Fibroblast of skin of left biceps (primary cell): ENCODE results near the gene BICDL1.
"Not testable (repeated sequence)": the region's sequence is repeated elsewhere in the genome, so short reads cannot be mapped to it uniquely, and the experiment has no call there.

Experiments used
- DNase-seq, 2 experiments: peaks; one replicate each; pipeline ENCODE4 v3.0.0-alpha.2; 2013; ENCODE audit warnings: low read depth in 2 of 2

Gene BICDL1

DNA sequence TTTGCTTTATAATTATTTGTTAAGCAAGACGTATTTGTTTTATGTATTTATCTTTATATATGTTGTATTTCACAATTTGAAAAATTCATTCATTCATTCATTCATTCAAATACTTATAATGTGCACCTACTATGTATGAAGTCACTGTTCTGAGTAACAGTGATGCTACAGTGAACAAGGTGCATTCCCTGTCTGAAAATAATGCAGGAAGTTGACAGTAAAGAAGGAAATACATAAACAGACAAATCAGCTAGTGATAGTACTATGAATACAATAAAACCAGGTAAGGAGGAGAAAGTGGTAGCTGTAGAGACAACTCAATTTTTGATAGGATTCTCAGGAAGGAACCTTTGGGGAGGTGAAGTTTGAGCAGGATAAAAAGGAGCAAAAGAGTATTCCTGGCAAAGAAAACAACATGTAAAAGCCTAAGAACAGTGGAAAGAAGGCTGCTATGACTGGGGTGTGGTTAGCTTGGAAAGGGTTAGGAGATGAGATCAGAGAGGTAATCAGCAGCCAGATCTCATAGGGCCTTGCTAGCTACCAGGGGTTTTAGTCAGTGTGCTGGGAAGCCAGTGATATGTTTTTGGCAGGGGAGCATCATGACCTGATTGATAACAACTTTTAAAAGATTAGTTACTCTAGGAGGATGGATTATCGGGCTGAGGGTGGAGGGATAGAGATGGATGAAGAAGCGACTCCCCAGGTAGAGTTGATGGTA, 17.4 kb downstream of the BICDL1 start:
- no peak for DNase-seq

- no peak for DNase-seq
Observed at GRCh38 chr12:120007272-120007671, 18.2 kb downstream of the BICDL1 start.

DNA sequence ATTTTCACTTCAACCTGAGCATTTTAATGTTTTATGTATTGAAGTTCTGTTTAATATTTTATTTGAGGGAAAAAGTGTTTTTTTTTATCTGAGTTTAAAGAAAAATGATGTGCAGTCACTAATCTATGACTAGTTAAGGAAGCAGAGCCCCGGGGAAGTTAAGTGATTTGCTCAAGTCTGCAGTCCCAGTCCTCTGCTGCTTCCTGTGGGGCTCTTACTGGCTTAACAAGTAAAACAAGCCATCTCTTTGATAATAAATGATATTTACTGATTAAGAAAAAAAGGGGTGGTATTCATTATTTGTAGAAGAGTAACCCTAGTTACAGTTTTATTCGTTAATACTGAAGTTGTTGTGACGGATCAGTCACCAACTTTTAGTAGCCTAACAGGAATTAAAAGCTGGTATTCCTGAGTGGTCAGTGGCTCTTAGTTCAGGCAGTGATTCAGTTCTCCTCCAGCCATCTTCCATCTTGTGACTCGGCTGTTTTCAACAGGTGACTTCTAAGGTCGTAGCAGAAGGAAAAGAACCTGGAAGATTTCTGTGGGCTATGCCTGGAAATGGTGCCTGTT, 21.7 kb downstream of the BICDL1 start:
- no peak for DNase-seq

DNA sequence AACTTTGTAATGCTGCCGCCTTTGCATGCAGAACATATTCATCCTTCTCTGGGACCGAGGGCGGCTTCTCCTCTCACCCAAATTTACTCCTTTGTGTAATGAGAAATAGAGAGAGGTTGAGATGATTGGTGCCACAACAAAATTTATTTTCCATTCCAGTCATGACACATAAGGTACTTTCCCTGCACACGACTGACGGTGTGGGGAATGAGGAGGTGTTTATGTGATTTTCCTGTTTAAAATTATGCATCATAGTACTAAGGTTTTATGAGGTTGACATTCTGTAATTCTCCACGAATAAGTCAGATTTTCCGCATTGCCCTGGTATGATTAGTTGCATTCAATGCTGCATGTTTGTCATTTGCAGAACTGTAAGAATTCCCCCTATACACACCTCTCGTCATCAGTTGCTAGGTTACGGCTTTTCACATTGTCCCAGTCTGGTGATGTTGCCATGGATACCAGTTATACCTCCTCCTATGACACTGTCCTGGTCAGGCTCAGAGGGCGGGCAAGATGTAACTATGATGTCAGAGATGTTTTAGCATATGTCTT, 23.1 kb downstream of the BICDL1 start:
- no peak for DNase-seq

DNA sequence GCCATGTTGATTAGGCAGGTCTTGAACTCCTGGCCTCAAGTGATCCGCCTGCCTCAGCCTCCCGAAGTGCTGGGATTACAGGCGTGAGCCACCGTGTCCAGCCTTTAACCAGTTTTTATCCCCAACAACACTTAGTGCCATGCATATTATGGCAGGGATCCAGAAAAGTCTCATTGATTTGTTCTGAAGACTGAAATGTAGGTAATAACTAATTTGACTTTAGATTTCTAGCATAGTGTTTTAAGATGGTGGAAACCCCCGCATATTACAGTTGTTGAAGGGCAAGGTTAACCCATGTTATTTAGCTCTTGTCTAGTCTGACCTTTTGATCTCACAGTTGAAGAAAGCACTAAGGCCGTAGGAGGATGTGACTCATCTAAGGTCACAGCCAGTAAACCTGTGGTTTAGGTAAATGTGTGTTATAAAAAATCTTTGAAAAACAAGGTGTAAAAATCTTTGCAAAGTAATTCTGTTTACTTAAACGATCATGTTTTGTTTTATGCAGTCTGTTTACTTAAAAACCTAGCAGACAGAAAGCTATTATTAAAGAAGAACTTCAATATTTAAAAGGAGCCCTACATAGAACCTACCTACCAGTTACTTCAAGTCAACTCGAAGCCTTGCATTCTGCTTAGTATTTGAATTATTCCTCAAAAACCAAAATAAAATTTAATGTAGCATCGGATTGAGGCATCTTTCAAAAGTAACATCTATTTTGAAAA, 24.8 kb downstream of the BICDL1 start:
- DNase-seq, result no peak

DNA sequence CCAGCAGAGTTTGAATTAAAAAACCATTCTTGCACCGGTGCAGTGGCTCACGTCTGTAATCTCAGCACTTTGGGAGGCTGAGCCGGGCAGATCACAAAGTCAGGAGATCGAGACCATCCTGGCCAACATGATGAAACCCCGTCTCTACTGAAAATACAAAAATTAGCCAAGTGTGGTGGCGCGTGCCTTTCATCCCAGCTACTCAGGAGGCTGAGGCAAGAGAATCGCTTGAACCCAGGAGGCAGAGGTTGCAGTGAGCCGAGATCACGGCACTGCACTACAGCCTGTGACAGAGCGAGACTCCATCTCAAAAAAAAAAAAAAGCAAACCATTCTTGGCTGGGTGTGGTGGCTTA, 25.3 kb downstream of the BICDL1 start:
- DNase-seq, result not testable (repeated sequence)

DNA sequence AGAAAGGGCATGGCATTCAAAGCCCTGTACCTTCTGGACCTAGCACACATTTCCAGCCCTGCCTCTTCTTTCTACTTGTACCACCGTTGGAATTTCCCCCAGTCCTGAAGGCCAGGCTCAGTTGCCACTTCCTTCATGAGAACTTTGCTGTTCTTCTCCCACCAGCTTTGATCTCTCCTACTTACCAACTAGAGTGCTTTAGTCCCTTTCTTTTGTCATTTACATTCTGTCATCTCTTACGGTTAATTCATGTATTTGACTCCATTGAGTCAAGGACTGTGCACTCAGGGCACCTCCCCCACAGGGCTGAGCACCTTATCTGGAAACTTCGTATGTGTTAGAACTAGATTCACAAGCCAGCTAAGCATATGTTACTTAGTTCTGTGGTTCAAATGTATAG, 26.3 kb downstream of the BICDL1 start:
- no peak for DNase-seq

- not testable (repeated sequence) for DNase-seq
Observed at GRCh38 chr12:120016199-120016598, 27.2 kb downstream of the BICDL1 start.

- DNase-seq, result no peak
Observed at GRCh38 chr12:120019197-120019596, 30.2 kb downstream of the BICDL1 start.

DNA sequence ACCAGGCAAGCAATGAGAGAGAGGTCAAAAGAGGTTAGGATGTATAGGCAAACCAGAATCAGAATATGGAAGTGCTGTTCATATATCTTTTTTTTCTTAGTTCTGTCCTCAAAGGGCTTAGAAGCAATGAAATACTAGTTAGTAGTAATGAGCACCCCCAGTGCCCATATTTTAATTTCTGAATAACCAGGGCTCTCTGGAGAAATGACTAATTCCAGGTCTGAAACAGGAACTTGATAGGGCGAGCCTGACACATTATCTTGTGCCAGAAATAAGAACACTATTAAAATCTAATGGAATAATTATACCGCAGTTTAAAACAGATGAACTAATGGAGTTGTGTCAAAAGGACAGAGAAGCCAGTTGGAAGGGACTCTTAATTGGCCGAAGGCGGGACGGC, 30.9 kb downstream of the BICDL1 start:
- no peak for DNase-seq

GRCh38 chr12:120024193-120024592, 35.2 kb downstream of the BICDL1 start:
- no peak for DNase-seq

DNA sequence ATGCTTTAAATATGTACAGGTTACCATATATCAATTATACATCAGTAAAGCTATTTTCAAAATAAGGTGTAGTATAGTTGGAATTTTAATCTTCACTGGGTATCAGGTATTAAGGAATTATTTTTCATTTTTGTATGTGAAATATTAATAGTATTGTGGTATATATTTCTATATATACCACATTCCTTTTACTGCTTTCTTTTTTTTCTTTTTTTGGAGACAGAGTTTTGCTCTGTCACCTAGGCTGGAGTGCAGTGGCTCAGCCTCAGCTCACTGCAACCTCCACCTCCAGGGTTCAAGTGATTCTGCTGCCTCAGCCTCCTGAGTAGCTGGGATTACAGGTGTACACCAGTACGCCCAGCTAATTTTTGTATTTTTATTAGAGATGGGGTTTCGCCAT, 36.6 kb downstream of the BICDL1 start:
- DNase-seq, result no peak

DNA sequence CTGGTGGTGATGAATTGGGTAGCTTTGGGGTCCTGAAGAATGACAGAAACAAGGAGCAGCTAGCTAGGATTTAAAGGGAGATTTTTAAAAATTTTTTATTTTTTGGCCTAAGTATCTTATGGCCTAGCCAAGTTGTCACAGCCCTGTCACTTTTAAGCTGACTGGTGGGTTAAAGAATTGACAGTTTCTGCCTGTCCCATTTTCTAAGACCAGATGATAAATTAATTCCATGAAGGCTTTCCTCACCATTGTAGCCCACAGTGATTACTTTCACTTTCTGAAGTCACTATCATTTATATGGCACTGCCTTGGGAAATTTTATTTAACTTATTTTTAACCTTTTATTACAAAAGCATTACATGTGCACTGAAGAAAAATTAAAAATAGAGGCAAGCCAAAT, 43.2 kb downstream of the BICDL1 start:
- no peak for DNase-seq

- DNase-seq, result no peak
Observed at GRCh38 chr12:120037851-120038250, 48.8 kb downstream of the BICDL1 start.

DNA sequence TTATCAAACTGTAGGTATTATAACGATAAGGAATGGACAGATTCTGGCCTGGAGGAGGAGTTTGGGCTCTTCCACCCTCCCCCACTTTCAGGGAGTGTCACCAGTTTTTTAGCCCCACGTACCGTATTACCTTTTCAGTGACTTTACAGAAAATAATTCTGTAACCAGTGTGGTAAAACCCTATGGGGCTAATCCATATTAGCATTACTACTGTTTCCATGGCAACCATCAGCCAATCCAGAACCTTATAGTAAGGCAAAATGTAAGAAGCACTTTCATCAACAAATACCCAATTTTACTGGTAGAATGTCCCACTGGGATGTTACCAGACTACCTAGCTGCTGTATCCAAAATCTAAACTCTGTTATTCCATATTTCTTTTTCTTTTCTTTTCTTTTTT, 50.7 kb downstream of the BICDL1 start:
- no peak for DNase-seq

GRCh38 chr12:120041386-120042231, 52.6 kb downstream of the BICDL1 start:
- DNase-seq, result no peak

GRCh38 chr12:120045367-120045766, 56.3 kb downstream of the BICDL1 start:
- DNase-seq, result not testable (repeated sequence)

GRCh38 chr12:120047072-120047471, 58.0 kb downstream of the BICDL1 start:
- DNase-seq, result no peak

DNA sequence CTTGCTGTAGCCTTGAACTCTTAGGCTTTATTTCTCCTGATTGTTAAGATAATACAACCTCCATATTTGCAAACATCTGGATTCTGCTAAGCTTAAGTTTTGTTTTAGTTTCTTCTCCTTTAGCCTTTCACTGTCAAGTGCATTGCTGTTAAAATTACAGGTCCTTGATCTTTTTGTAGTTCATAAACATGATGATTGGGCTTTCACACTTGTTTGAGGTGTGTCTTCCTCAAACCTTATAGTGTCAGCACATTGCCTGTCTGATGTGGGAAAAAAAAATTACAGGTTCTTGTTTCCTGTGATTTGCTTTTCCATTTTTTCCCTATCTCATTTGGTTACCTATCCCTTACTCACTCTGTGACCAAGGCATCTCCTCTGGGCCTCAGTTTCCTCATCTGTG, 59.2 kb downstream of the BICDL1 start:
- no peak for DNase-seq

DNA sequence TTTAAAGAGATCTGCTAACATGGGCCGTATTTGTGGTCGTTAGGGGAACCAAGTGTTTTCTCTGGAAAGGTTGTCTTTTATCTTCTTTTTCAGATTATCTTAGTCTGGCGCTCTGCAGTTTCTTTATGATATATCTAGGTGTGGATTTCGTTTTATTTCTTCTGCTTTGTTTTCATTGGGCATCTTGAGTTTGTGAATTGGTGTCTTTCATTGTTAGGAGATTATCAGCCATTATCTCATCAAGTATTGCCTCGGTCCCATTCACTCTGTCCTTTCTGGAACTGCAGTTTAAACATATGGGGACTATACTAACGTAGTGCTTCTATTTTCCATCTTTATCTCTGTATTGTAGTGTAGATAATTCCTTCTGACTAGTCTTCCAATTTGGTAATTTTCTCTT, 60.4 kb downstream of the BICDL1 start:
- no peak for DNase-seq

- no peak for DNase-seq
Observed at GRCh38 chr12:120051535-120051934, 62.5 kb downstream of the BICDL1 start.

DNA sequence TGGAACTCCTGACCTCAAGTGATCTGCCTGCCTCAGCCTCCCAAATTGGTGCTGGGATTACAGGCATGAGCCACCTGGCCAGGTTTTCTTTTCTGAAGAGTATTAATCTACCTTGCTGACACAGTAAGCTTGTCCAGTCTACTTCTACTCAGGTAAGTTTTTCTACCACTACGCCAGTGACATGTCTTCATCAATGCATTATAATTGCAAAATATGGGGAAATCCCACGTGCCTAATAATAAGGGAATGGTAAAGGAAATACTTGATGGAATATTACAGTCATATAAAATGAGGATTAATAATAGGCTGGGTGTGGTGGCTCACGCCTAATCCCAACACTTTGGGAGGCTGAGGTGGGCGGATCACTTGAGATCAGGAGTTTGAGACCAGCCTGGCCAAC, 65.3 kb downstream of the BICDL1 start:
- DNase-seq, result no peak
